ENCODE data around the gene CEACAM21. TPM values are rescaled to one million over a fixed set of nuclear protein-coding genes. Genes with fewer than 3 reads are reported as not detected.

Gene CEACAM21
- total and polyA plus RNA-seq, 2 donors (not counting 1 experiment from before 2014, with no cell fraction given), result not detected

GRCh38 chr19:41529484-41530183 lies 46.3 kb upstream of the CEACAM21 start:
- no peaks in the 10 kb centered on the region for H3K79me2 ChIP-seq (ENCODE audit: control insufficient read depth, insufficient read depth, low read length)
- peaks cover 2% of the 10 kb centered on the region for H3K27me3 ChIP-seq (ENCODE audit: control insufficient read depth, insufficient read depth, low read length)
- no peaks in the 10 kb centered on the region for H4K20me1 ChIP-seq (ENCODE audit: control insufficient read depth, extremely low read depth, insufficient read depth, low read length)
- DNase-seq (ENCODE audit: low read depth in 2 of 2), result no peak
- H3K27ac ChIP-seq (ENCODE audit: insufficient read depth, low read length), result no peak overlapping the region
- no peak overlapping the region for H3K4me3 ChIP-seq (replicated peaks in 1 of 4; ENCODE audit: control extremely low read depth in 1 of 4, insufficient read depth in 1 of 4, low read depth in 3 of 4, low read length in 4 of 4)
- no peak overlapping the region for H3K9ac ChIP-seq (ENCODE audit: insufficient read depth, low read length)
- TF ChIP-seq CTCF (conservative IDR thresholded peaks at IDR 0.05 in 1 of 2, IDR thresholded peaks at IDR 0.05 in 1 of 2; ENCODE audit: low read depth in 1 of 2, low read length in 2 of 2) (no peak), EZH2 (IDR thresholded peaks at IDR 0.05; ENCODE audit: low read length, missing control alignments) (no peak)
- no peak overlapping the region for H2AFZ ChIP-seq (ENCODE audit: low read length)
- no peak overlapping the region for H3K4me2 ChIP-seq (ENCODE audit: extremely low read depth, insufficient read depth, low read length)
- no peaks in the 10 kb centered on the region for H3K9me3 ChIP-seq (ENCODE audit: control insufficient read depth, insufficient read depth, low read depth, low read length)
- H3K4me1 ChIP-seq (ENCODE audit: control insufficient read depth, extremely low read depth, insufficient read depth, low read length), result peaks cover 3% of the 10 kb centered on the region
- no peaks in the 10 kb centered on the region for H3K36me3 ChIP-seq (ENCODE audit: control insufficient read depth, insufficient read depth, low read length)

GRCh38 chr19:41530184-41530534 lies 45.8 kb upstream of the CEACAM21 start:
- peaks cover 2% of the 10 kb centered on the region for H3K27me3 ChIP-seq (ENCODE audit: control insufficient read depth, insufficient read depth, low read length)
- H4K20me1 ChIP-seq (ENCODE audit: control insufficient read depth, extremely low read depth, insufficient read depth, low read length), result no peaks in the 10 kb centered on the region
- no peaks in the 10 kb centered on the region for H3K9me3 ChIP-seq (ENCODE audit: control insufficient read depth, insufficient read depth, low read depth, low read length)
- no peak overlapping the region for H3K4me3 ChIP-seq (replicated peaks in 1 of 4; ENCODE audit: control extremely low read depth in 1 of 4, insufficient read depth in 1 of 4, low read depth in 3 of 4, low read length in 4 of 4)
- no peak overlapping the region for H2AFZ ChIP-seq (ENCODE audit: low read length)
- no peak overlapping the region for H3K9ac ChIP-seq (ENCODE audit: insufficient read depth, low read length)
- no peaks in the 10 kb centered on the region for H3K79me2 ChIP-seq (ENCODE audit: control insufficient read depth, insufficient read depth, low read length)
- TF ChIP-seq EZH2 (IDR thresholded peaks at IDR 0.05; ENCODE audit: low read length, missing control alignments), result no peak
- TF ChIP-seq CTCF (conservative IDR thresholded peaks at IDR 0.05 in 1 of 2, IDR thresholded peaks at IDR 0.05 in 1 of 2; ENCODE audit: low read depth in 1 of 2, low read length in 2 of 2), result no peak
- no peak overlapping the region for H3K4me2 ChIP-seq (ENCODE audit: extremely low read depth, insufficient read depth, low read length)
- no peak overlapping the region for H3K27ac ChIP-seq (ENCODE audit: insufficient read depth, low read length)
- peaks cover 3% of the 10 kb centered on the region for H3K4me1 ChIP-seq (ENCODE audit: control insufficient read depth, extremely low read depth, insufficient read depth, low read length)
- no peak for DNase-seq (ENCODE audit: low read depth in 2 of 2)
- no peaks in the 10 kb centered on the region for H3K36me3 ChIP-seq (ENCODE audit: control insufficient read depth, insufficient read depth, low read length)

- no peaks in the 10 kb centered on the region for H3K9me3 ChIP-seq (ENCODE audit: control insufficient read depth, insufficient read depth, low read depth, low read length)
- H3K9ac ChIP-seq (ENCODE audit: insufficient read depth, low read length), result no peak overlapping the region
- no peak overlapping the region for H3K4me3 ChIP-seq (replicated peaks in 1 of 4; ENCODE audit: control extremely low read depth in 1 of 4, insufficient read depth in 1 of 4, low read depth in 3 of 4, low read length in 4 of 4)
- H3K27ac ChIP-seq (ENCODE audit: insufficient read depth, low read length), result no peak overlapping the region
- H3K36me3 ChIP-seq (ENCODE audit: control insufficient read depth, insufficient read depth, low read length), result no peaks in the 10 kb centered on the region
- H3K4me1 ChIP-seq (ENCODE audit: control insufficient read depth, extremely low read depth, insufficient read depth, low read length), result peaks cover 3% of the 10 kb centered on the region
- no peak for DNase-seq (ENCODE audit: low read depth in 2 of 2)
- H3K79me2 ChIP-seq (ENCODE audit: control insufficient read depth, insufficient read depth, low read length), result no peaks in the 10 kb centered on the region
- TF ChIP-seq EZH2 (IDR thresholded peaks at IDR 0.05; ENCODE audit: low read length, missing control alignments) (no peak), CTCF (conservative IDR thresholded peaks at IDR 0.05 in 1 of 2, IDR thresholded peaks at IDR 0.05 in 1 of 2; ENCODE audit: low read depth in 1 of 2, low read length in 2 of 2) (no peak)
- H4K20me1 ChIP-seq (ENCODE audit: control insufficient read depth, extremely low read depth, insufficient read depth, low read length), result no peaks in the 10 kb centered on the region
- H3K4me2 ChIP-seq (ENCODE audit: extremely low read depth, insufficient read depth, low read length), result no peak overlapping the region
- peaks cover 2% of the 10 kb centered on the region for H3K27me3 ChIP-seq (ENCODE audit: control insufficient read depth, insufficient read depth, low read length)
- no peak overlapping the region for H2AFZ ChIP-seq (ENCODE audit: low read length)
Observed at GRCh38 chr19:41530761-41531301, 45.1 kb upstream of the CEACAM21 start.
